CD4-positive, alpha-beta T cell (primary cell): ENCODE results near the gene NEK2. TPM values are rescaled to one million over a fixed set of nuclear protein-coding genes. Genes with fewer than 3 reads are reported as not detected.

Source experiments
- ATAC-seq: fragments of 200-7000 bp; cut with Tn5 transposase; one replicate; pipeline ENCODE4 v1.10.0; 2022; ENCODE audit warnings: mild to moderate bottlenecking; ENCODE audit not compliant: poor library complexity
- CTCF ChIA-PET: fragments of 350-600 bp; sonication (Branson Sonifier 250); formaldehyde crosslinking; loops from one replicate; lab custom pipeline; 2021; ENCODE audit warnings: antibody characterized with exemption, inconsistent platforms; lab: Charles Lee
- POLR2A ChIA-PET: fragments of 350-600 bp; sonication (Branson Sonifier 250); formaldehyde crosslinking; loops from one replicate; lab custom pipeline; 2021; ENCODE audit warnings: antibody characterized with exemption, inconsistent platforms; lab: Charles Lee
- DNase-seq, 14 experiments: peaks; one replicate each; pipeline ENCODE4 v3.0.0-alpha.2; 2013 to 2020; ENCODE audit warnings: mixed read lengths in 2 of 14
- H3K27ac ChIP-seq, 2 donors: one replicate each; pipeline versions ENCODE4 v1.5.1 to v1.7.0; 2013; ENCODE audit warnings: low read length in 2 of 2, low read depth in 1 of 2, mild to moderate bottlenecking in 1 of 2
- H3K27me3 ChIP-seq, 2 experiments: 1 replicate in 1 of 2; 2 replicates in 1 of 2; pipeline versions ENCODE4 v1.6.1 to v1.7.0; 2013; ENCODE audit warnings: low read length in 2 of 2, control low read depth in 1 of 2, mild to moderate bottlenecking in 1 of 2, moderate library complexity in 1 of 2; ENCODE audit not compliant: insufficient read depth in 2 of 2, control insufficient read depth in 1 of 2
- H3K36me3 ChIP-seq: one replicate; pipeline ENCODE4 v1.6.1; 2013; ENCODE audit warnings: low read length, control low read depth; ENCODE audit not compliant: insufficient read depth
- H3K4me1 ChIP-seq: one replicate; pipeline ENCODE4 v1.6.1; 2013; ENCODE audit warnings: low read length, control low read depth; ENCODE audit not compliant: insufficient read depth
- H3K4me3 ChIP-seq: one replicate; pipeline ENCODE4 v1.5.1; 2013; ENCODE audit warnings: mild to moderate bottlenecking, low read length, moderate library complexity
- H3K9me3 ChIP-seq, 2 experiments: 1 replicate in 1 of 2; 2 replicates in 1 of 2; pipeline versions ENCODE4 v1.6.1 to v1.7.0; 2013; ENCODE audit warnings: low read length in 2 of 2, mild to moderate bottlenecking in 2 of 2, control low read depth in 1 of 2, moderate library complexity in 1 of 2; ENCODE audit not compliant: control insufficient read depth in 1 of 2, insufficient read depth in 1 of 2
- H3K27ac Mint-ChIP-seq: one replicate; pipeline ENCODE4 v1.8.0; 2020; ENCODE audit warnings: mixed read lengths
- H3K27me3 Mint-ChIP-seq: one replicate; pipeline ENCODE4 v1.8.0; 2021; ENCODE audit warnings: mixed read lengths
- H3K36me3 Mint-ChIP-seq: one replicate; pipeline ENCODE4 v1.8.0; 2021; ENCODE audit warnings: low read depth, mixed read lengths
- H3K4me1 Mint-ChIP-seq: one replicate; pipeline ENCODE4 v1.8.0; 2021; ENCODE audit warnings: low read depth, mixed read lengths
- H3K4me3 Mint-ChIP-seq: one replicate; pipeline ENCODE4 v1.8.0; 2020; ENCODE audit warnings: mild to moderate bottlenecking, mixed read lengths
- H3K9me3 Mint-ChIP-seq: one replicate; pipeline ENCODE4 v1.8.0; 2020; ENCODE audit warnings: mixed read lengths
- CTCF ChIP-seq: fragments of 200-600 bp; IDR thresholded peaks from one replicate; pipeline ENCODE4 v1.8.0; 2022; ENCODE audit warnings: antibody characterized with exemption, mild to moderate bottlenecking
- intact Hi-C, 2 experiments: fragments of 100-400 bp; cut with DNase I in 1 of 2; cut with micrococcal nuclease in 1 of 2; formaldehyde crosslinking; loops; one replicate each; pipeline versions ENCODE4 v1.15.1 to v1.9.0; 2023 to 2025; cut with DNase I, micrococcal nuclease
- total RNA-seq, 174 experiments: library from RNA in 2 of 174; stranded (reverse) in 2 of 174; gene quantifications; one replicate each; pipeline ENCODE4 v1.2.3 and lab custom pipeline; 2021 to 2026

Gene NEK2
- total RNA-seq, 2 experiments from 2014 or later = not detected

- Histone ChIP-seq H3K4me3 (no peak overlapping the region), H3K4me1 (no peaks in the 10 kb centered on the region), H3K27me3 (no peaks in the 10 kb centered on the region), H3K36me3 (no peaks in the 10 kb centered on the region), H3K27ac (no peak overlapping the region), H3K9me3 (no peaks in the 10 kb centered on the region)
- Mint-ChIP-seq H3K27me3 (no peaks in the 10 kb centered on the region), H3K9me3 (no peaks in the 10 kb centered on the region), H3K4me3 (no peak overlapping the region), H3K36me3 (no peaks in the 10 kb centered on the region), H3K27ac (no peak overlapping the region), H3K4me1 (no peaks in the 10 kb centered on the region)
- ChIA-PET POLR2A (no interaction called here), CTCF (no interaction called here)
- intact Hi-C loops = no loop called here
- no peak for ATAC-seq
- TF ChIP-seq CTCF = no peak
- no peak for DNase-seq
Observed at GRCh38 chr1:211710566-211711314, 35.3 kb upstream of the NEK2 start.

- Histone ChIP-seq H3K9me3 (no peaks in the 10 kb centered on the region), H3K27me3 (no peaks in the 10 kb centered on the region), H3K36me3 (no peaks in the 10 kb centered on the region), H3K27ac (no peak overlapping the region), H3K4me1 (no peaks in the 10 kb centered on the region), H3K4me3 (no peak overlapping the region)
- no peak for ATAC-seq
- intact Hi-C loops = loop anchor here in 1 of 2 experiments (10.0 kb wide), 1 partner anchor 216 kb away; no protein-coding TSS in a partner anchor
- H3K4me1 Mint-ChIP-seq = no peaks in the 10 kb centered on the region
- H3K9me3 Mint-ChIP-seq = no peaks in the 10 kb centered on the region
- H3K27me3 Mint-ChIP-seq = no peaks in the 10 kb centered on the region
- no peak overlapping the region for H3K4me3 Mint-ChIP-seq
- no peak for TF ChIP-seq CTCF
- CTCF ChIA-PET = interaction anchor here (2.1 kb wide), 1 partner anchor 11 kb away, joined by 9 read pairs; no protein-coding TSS in a partner anchor
- no peak overlapping the region for H3K27ac Mint-ChIP-seq
- no peaks in the 10 kb centered on the region for H3K36me3 Mint-ChIP-seq
- POLR2A ChIA-PET = no interaction called here
- DNase-seq = no peak
Observed at GRCh38 chr1:211708926-211709325, 33.5 kb upstream of the NEK2 start.

- no peaks in the 10 kb centered on the region for H3K4me1 ChIP-seq
- no peak for TF ChIP-seq CTCF
- POLR2A ChIA-PET = no interaction called here
- Mint-ChIP-seq H3K4me3 (no peak overlapping the region), H3K27me3 (no peaks in the 10 kb centered on the region), H3K4me1 (no peaks in the 10 kb centered on the region), H3K36me3 (no peaks in the 10 kb centered on the region), H3K9me3 (no peaks in the 10 kb centered on the region), H3K27ac (no peak overlapping the region)
- ATAC-seq (no peak), DNase-seq (no peak)
- CTCF ChIA-PET = interaction anchor here (0.6 to 2.1 kb wide), 2 partner anchors 10 to 468 kb away, joined by 3 to 9 read pairs; no protein-coding TSS in a partner anchor
- H3K27me3 ChIP-seq = no peaks in the 10 kb centered on the region
- no peaks in the 10 kb centered on the region for H3K9me3 ChIP-seq
- no peak overlapping the region for H3K4me3 ChIP-seq
- no peaks in the 10 kb centered on the region for H3K36me3 ChIP-seq
- intact Hi-C loops = loop anchor here in 1 of 2 experiments (10.0 kb wide), 1 partner anchor 217 kb away; no protein-coding TSS in a partner anchor
- no peak overlapping the region for H3K27ac ChIP-seq
Observed at GRCh38 chr1:211708006-211708405, 32.6 kb upstream of the NEK2 start.
